Stomach (tissue), 9 donors: ENCODE data around the gene PSMB8. TPM values are rescaled to one million over a fixed set of nuclear protein-coding genes. Genes with fewer than 3 reads are reported as not detected.

ENCODE experiments used
- DNase-seq, 2 donors: peaks; one replicate each; pipeline versions ENCODE4 v3.0.0 to v3.0.0-alpha.2; 2013 to 2019
- H3K27ac ChIP-seq, 5 donors: fragments of 200-600 bp in 4 of 5; sonication (generic) in 4 of 5; one replicate each; pipeline ENCODE4 v1.5.1; 2013 to 2019; ENCODE audit warnings: mild to moderate bottlenecking in 1 of 5, moderate library complexity in 1 of 5
- H3K27me3 ChIP-seq, 3 donors: fragments of 200-600 bp; sonication (generic); one replicate each; pipeline ENCODE4 v1.5.1; 2017 to 2019; ENCODE audit warnings: mixed run types in 1 of 3
- H3K36me3 ChIP-seq, 4 donors: fragments of 200-600 bp; sonication (generic); 1 replicate in 3 of 4; 2 replicates in 1 of 4; pipeline ENCODE4 v1.5.1; 2016 to 2019
- H3K4me1 ChIP-seq, 4 donors: fragments of 200-600 bp; sonication (generic); one replicate each; pipeline ENCODE4 v1.5.1; 2016 to 2019
- H3K4me3 ChIP-seq, 4 donors: fragments of 200-600 bp; sonication (generic) in 3 of 4; one replicate each; pipeline ENCODE4 v1.5.1; 2016 to 2019; ENCODE audit warnings: mild to moderate bottlenecking in 1 of 4
- H3K9me3 ChIP-seq, 4 donors: fragments of 200-600 bp; sonication (generic); one replicate each; pipeline ENCODE4 v1.5.1; 2016 to 2019
- CTCF ChIP-seq, 7 experiments: fragments of 450-650 bp in 4 of 7; fragments of 200-600 bp in 3 of 7; sonication (generic) in 3 of 7; IDR thresholded peaks; one replicate each; pipeline ENCODE4 v1.5.1; 2016 to 2019; ENCODE audit warnings: antibody characterized with exemption in 7 of 7, control low read depth in 2 of 7, mild to moderate bottlenecking in 1 of 7
- EP300 ChIP-seq: sonication (generic); formaldehyde crosslinking; IDR thresholded peaks from one replicate; pipeline ENCODE4 v1.6.1; 2017; ENCODE audit warnings: antibody characterized with exemption
- POLR2A ChIP-seq, 4 donors: fragments of 450-650 bp; IDR thresholded peaks; one replicate each; pipeline ENCODE4 v1.6.1; 2016; ENCODE audit warnings: antibody characterized with exemption in 4 of 4, control low read depth in 2 of 4, mild to moderate bottlenecking in 1 of 4, moderate library complexity in 1 of 4
- POLR2AphosphoS5 ChIP-seq, 3 donors: sonication (generic); formaldehyde crosslinking; IDR thresholded peaks; one replicate each; pipeline ENCODE4 v1.6.1; 2016; ENCODE audit warnings: antibody characterized with exemption in 3 of 3
- WGBS, 5 donors: extraction: QIAGEN DNeasy Blood & Tissue Kit in 3 of 5; methylation state at CpG; one replicate each; pipeline versions ENCODE4 v1.1.5 to v1.1.7; 2013 to 2018; 5-methylcytosine and 5-hydroxymethylcytosine counted together
- intact Hi-C: fragments of 100-400 bp; cut with DNase I; formaldehyde crosslinking; loops from one replicate; pipeline ENCODE4 v1.15.1; 2023; ENCODE audit warnings: low total_unique reads
- polyA plus RNA-seq, 3 donors: library from polyadenylated mRNA; stranded (reverse); fragments of 200-250 nt; gene quantifications; one replicate each; pipeline ENCODE4 v1.2.3, GENCODE V29; 2013
- total RNA-seq, 5 donors: library from RNA; depleted of rRNA; stranded (reverse); fragments of >200 nt; gene quantifications; one replicate each; pipeline versions ENCODE4 v1.1.0 to v1.2.3, GENCODE V29; 2014 to 2016
- donor health status: healthy with polysubstance abuse.
- donor health status: Bipolar disorder and iron deficiency.
- donor health status: healthy.

PSMB8 gene
- total and polyA plus RNA-seq, 8 donors: 2.7 to 177 (median 25.4) TPM

GRCh38 chr6:32847795-32848194 is 3.9 kb upstream of the PSMB8 start:
- no peak for TF ChIP-seq CTCF (IDR thresholded peaks at IDR 0.05)
- no peak for TF ChIP-seq EP300
- TF ChIP-seq POLR2A (IDR thresholded peaks at IDR 0.05): no peak
- no peak for TF ChIP-seq POLR2AphosphoS5 (IDR thresholded peaks at IDR 0.05)
- H3K36me3 ChIP-seq: peaks cover 34 to 71% (median 64%) of the 10 kb centered on the region in 4 donors

GRCh38 chr6:32847004-32847403 is 3.2 kb upstream of the PSMB8 start:
- peak overlapping the region in 1 of 4 donors; percentile 21 for H3K4me3 ChIP-seq
- no peaks in the 10 kb centered on the region for H3K27me3 ChIP-seq
- H3K27ac ChIP-seq: no peak overlapping the region
- H3K4me1 ChIP-seq: peaks cover 24 to 78% (median 56%) of the 10 kb centered on the region in 4 donors
- intact Hi-C loops: no loop called here
- H3K36me3 ChIP-seq: peaks cover 32 to 77% (median 68%) of the 10 kb centered on the region in 4 donors
- DNase-seq: no peak
- 92 to 94% (median 93%) methylated on average over 10 of the region's 10 CpGs for WGBS, 5 donors
- no peaks in the 10 kb centered on the region for H3K9me3 ChIP-seq
- TF ChIP-seq POLR2AphosphoS5 (IDR thresholded peaks at IDR 0.05) (no peak), EP300 (no peak), POLR2A (IDR thresholded peaks at IDR 0.05) (no peak), CTCF (IDR thresholded peaks at IDR 0.05) (no peak)

More at GRCh38 chr6:32847795-32848194, 3.9 kb upstream of the PSMB8 start:
- no peak overlapping the region for H3K27ac ChIP-seq
- no peaks in the 10 kb centered on the region for H3K27me3 ChIP-seq
- 90 to 95% (median 91%) methylated on average over 3 to 8 of the region's 8 CpGs for WGBS, 5 donors
- DNase-seq: no peak
- H3K4me1 ChIP-seq: peaks cover 23 to 77% (median 56%) of the 10 kb centered on the region in 4 donors
- intact Hi-C loops: no loop called here
- H3K9me3 ChIP-seq: no peaks in the 10 kb centered on the region
- peak overlapping the region in 1 of 4 donors; percentile 21 for H3K4me3 ChIP-seq

GRCh38 chr6:32845384-32845884 is 1.6 kb upstream of the PSMB8 start:
- Histone ChIP-seq H3K27me3 (no peaks in the 10 kb centered on the region), H3K9me3 (no peaks in the 10 kb centered on the region), H3K27ac (peak overlapping the region; percentile 21 to 99 (median 96)), H3K4me3 (peak overlapping the region; percentile 61 to 80 (median 70)), H3K36me3 (peaks cover 30 to 77% (median 72%) of the 10 kb centered on the region in 4 donors), H3K4me1 (peaks cover 19 to 68% (median 49%) of the 10 kb centered on the region in 4 donors)
- intact Hi-C loops: no loop called here
- TF ChIP-seq POLR2A (IDR thresholded peaks at IDR 0.05) (no peak), EP300 (no peak), POLR2AphosphoS5 (IDR thresholded peaks at IDR 0.05) (no peak), CTCF (IDR thresholded peaks at IDR 0.05) (no peak)
- no peak for DNase-seq
- 65 to 79% (median 69%) methylated on average over 10 of the region's 10 CpGs for WGBS, 5 donors

- H3K27ac ChIP-seq: peak overlapping the region; percentile 79 to 99 (median 96)
- WGBS, 5 donors: 19 to 25% (median 22%) methylated on average over 19 of the region's 19 CpGs
These were observed 1.1 kb upstream of the PSMB8 start for GRCh38 chr6:32844839-32845383.

More at GRCh38 chr6:32844839-32845383, 1.1 kb upstream of the PSMB8 start:
- Histone ChIP-seq H3K4me3 (peak overlapping the region; percentile 61 to 80 (median 70)), H3K4me1 (peaks cover 19 to 65% (median 47%) of the 10 kb centered on the region in 4 donors), H3K36me3 (peaks cover 25 to 77% (median 70%) of the 10 kb centered on the region in 4 donors), H3K9me3 (no peaks in the 10 kb centered on the region), H3K27me3 (no peaks in the 10 kb centered on the region)
- TF ChIP-seq POLR2AphosphoS5 (IDR thresholded peaks at IDR 0.05) (peak in 2 of 3 donors; percentile 59 to 72), CTCF (IDR thresholded peaks at IDR 0.05) (no peak)
- intact Hi-C loops: no loop called here
- no peak for DNase-seq
